Naive thymus-derived CD8-positive, alpha-beta T cell (primary cell): ENCODE data around the gene ALDH2. TPM values are rescaled to one million over a fixed set of nuclear protein-coding genes. Genes with fewer than 3 reads are reported as not detected.

Source experiments
- ATAC-seq, 2 donors: fragments of 150-1000 bp; cut with Tn5 transposase in 1 of 2; sonication (Bioruptor Pico), chemical (Tn5 transposase) in 1 of 2; 1 replicate in 1 of 2; 2 replicates in 1 of 2; pipeline ENCODE4 v1.10.0; 2021; ENCODE audit warnings: mild to moderate bottlenecking in 2 of 2, moderate library complexity in 2 of 2
- POLR2A ChIA-PET: fragments of 350-600 bp; sonication (Branson Sonifier 250); formaldehyde crosslinking; loops from one replicate; lab custom pipeline; 2021; ENCODE audit warnings: antibody characterized with exemption; lab: Charles Lee
- DNase-seq, 10 donors: peaks; one replicate each; pipeline versions ENCODE4 v3.0.0 to v3.0.0-alpha.2; 2020 to 2022
- H3K27ac Mint-ChIP-seq, 10 donors: one replicate each; pipeline ENCODE4 v1.8.0; 2020 to 2022; ENCODE audit warnings: mild to moderate bottlenecking in 10 of 10, mixed read lengths in 10 of 10, moderate library complexity in 4 of 10, inconsistent platforms in 1 of 10
- H3K27me3 Mint-ChIP-seq, 5 donors: one replicate each; pipeline ENCODE4 v1.8.0; 2021 to 2022; ENCODE audit warnings: mixed read lengths in 5 of 5
- H3K36me3 Mint-ChIP-seq, 3 donors: one replicate each; pipeline ENCODE4 v1.8.0; 2020 to 2022; ENCODE audit warnings: mixed read lengths in 3 of 3, mild to moderate bottlenecking in 2 of 3, inconsistent platforms in 1 of 3
- H3K4me1 Mint-ChIP-seq, 4 donors: one replicate each; pipeline ENCODE4 v1.8.0; 2021 to 2022; ENCODE audit warnings: mixed read lengths in 4 of 4
- H3K4me3 Mint-ChIP-seq, 10 donors: one replicate each; pipeline ENCODE4 v1.8.0; 2020 to 2022; ENCODE audit warnings: mild to moderate bottlenecking in 10 of 10, mixed read lengths in 10 of 10, moderate library complexity in 6 of 10, inconsistent platforms in 1 of 10
- H3K9me3 Mint-ChIP-seq, 9 donors: one replicate each; pipeline ENCODE4 v1.8.0; 2020 to 2022; ENCODE audit warnings: mixed read lengths in 9 of 9, mild to moderate bottlenecking in 3 of 9, inconsistent platforms in 1 of 9, moderate library complexity in 1 of 9
- microRNA-seq: library from miRNA; unstranded; fragments of <30 nt; microRNA quantifications from one replicate; pipeline ENCODE4 v1.2.0, GENCODE V29; 2022; ENCODE audit warnings: borderline microRNAs expressed
- polyA plus RNA-seq, 3 donors: library from polyadenylated mRNA; unstranded; fragments of 300-500 nt; fragmentation: Illumina TruSeq; gene quantifications; one replicate each; pipeline ENCODE4 v1.2.3, GENCODE V29; 2021
- total RNA-seq, 8 experiments: library from RNA in 2 of 8; stranded (reverse) in 2 of 8; gene quantifications; one replicate each; pipeline ENCODE4 v1.2.3 and lab custom pipeline; 2021 to 2026

ALDH2 gene
- total and polyA plus RNA-seq, 5 experiments from 2014 or later = 0.73 to 3.9 (median 1.3) TPM

- peaks cover 0 to 30% (median 16%) of the 10 kb centered on the region in 3 donors for H3K36me3 Mint-ChIP-seq
- H3K27ac Mint-ChIP-seq = peak overlapping the region; percentile 96 to 100 (median 99)
- H3K27me3 Mint-ChIP-seq = peaks cover 0 to 3% (median 0%) of the 10 kb centered on the region in 5 donors
- ATAC-seq (no peak), DNase-seq (no peak)
- POLR2A ChIA-PET = interaction anchor here (0.5 to 2.3 kb wide), 9 partner anchors 15 to 268 kb away, joined by 3 to 14 read pairs (median 4); partner anchors contain the start of genes ACAD10, BRAP, ERP29 and TMEM116
- H3K4me1 Mint-ChIP-seq = peaks cover 27 to 68% (median 59%) of the 10 kb centered on the region in 4 donors
- peak overlapping the region; percentile 94 to 99 (median 97) for H3K4me3 Mint-ChIP-seq
- peaks cover 0 to under 1% (median 0%) of the 10 kb centered on the region in 9 donors for H3K9me3 Mint-ChIP-seq
Observed at GRCh38 chr12:111841236-111841749, 74.6 kb downstream of the ALDH2 start.

- H3K9me3 Mint-ChIP-seq = no peaks in the 10 kb centered on the region
- DNase-seq = peak; percentile 93 to 99 (median 98)
Observed at GRCh38 chr12:111841750-111842555, 75.2 kb downstream of the ALDH2 start, which contains the start of gene MAPKAPK5. Gene MAPKAPK5, plus strand, starts transcription at chr12:111842228. Its CDS starts 506 bp downstream, at chr12:111842734.

GRCh38 chr12:111842556-111843396, 76.0 kb downstream of the ALDH2 start:
- Mint-ChIP-seq H3K27me3 (peaks cover 0 to 3% (median 0%) of the 10 kb centered on the region in 5 donors), H3K9me3 (no peaks in the 10 kb centered on the region), H3K4me3 (peak overlapping the region; percentile 85 to 97 (median 94)), H3K4me1 (peaks cover 24 to 77% (median 65%) of the 10 kb centered on the region in 4 donors), H3K27ac (peak overlapping the region; percentile 83 to 98 (median 96)), H3K36me3 (peaks cover 0 to 42% (median 19%) of the 10 kb centered on the region in 3 donors)
- POLR2A ChIA-PET = interaction anchor here (0.6 to 2.3 kb wide), 12 partner anchors 13 to 266 kb away, joined by 3 to 14 read pairs (median 4); partner anchors contain the start of genes ACAD10, BRAP, ERP29 and TMEM116
- DNase-seq = peak in 3 of 10 donors; percentile 19 to 67 (median 38)
- ATAC-seq = peak; percentile 25 to 33

More at GRCh38 chr12:111841750-111842555, 75.2 kb downstream of the ALDH2 start, which contains the start of gene MAPKAPK5:
- Mint-ChIP-seq H3K36me3 (peaks cover 0 to 37% (median 16%) of the 10 kb centered on the region in 3 donors), H3K4me1 (peaks cover 24 to 70% (median 60%) of the 10 kb centered on the region in 4 donors), H3K27ac (peak within 1 kb of the TSS; percentile 96 to 100 (median 99)), H3K27me3 (peaks cover 0 to 3% (median 0%) of the 10 kb centered on the region in 5 donors), H3K4me3 (peak within 1 kb of the TSS; percentile 94 to 99 (median 97))
- peak; percentile 89 to 91 for ATAC-seq
- POLR2A ChIA-PET = interaction anchor here (0.6 to 2.3 kb wide), 13 partner anchors 13 to 267 kb away, joined by 3 to 14 read pairs (median 4); partner anchors contain the start of genes ACAD10, BRAP, ERP29 and TMEM116

- Mint-ChIP-seq H3K4me3 (no peak overlapping the region), H3K9me3 (peaks cover 0 to 3% (median 0%) of the 10 kb centered on the region in 9 donors), H3K27ac (peak overlapping the region in 2 of 10 donors; percentile 33 to 37), H3K27me3 (peaks cover 0 to 3% (median 0%) of the 10 kb centered on the region in 5 donors), H3K36me3 (peaks cover 0 to 45% (median 16%) of the 10 kb centered on the region in 3 donors), H3K4me1 (peaks cover 14 to 60% (median 52%) of the 10 kb centered on the region in 4 donors)
- POLR2A ChIA-PET = interaction anchor here (0.6 kb wide), 1 partner anchor 28 kb away, joined by 3 read pairs; no protein-coding TSS in a partner anchor
- no peak for ATAC-seq
- DNase-seq = no peak
Observed at GRCh38 chr12:111846016-111846415, 79.3 kb downstream of the ALDH2 start.

GRCh38 chr12:111850526-111850925, 83.8 kb downstream of the ALDH2 start:
- Mint-ChIP-seq H3K27me3 (no peaks in the 10 kb centered on the region), H3K36me3 (peaks cover 0 to 59% (median 23%) of the 10 kb centered on the region in 3 donors), H3K27ac (peak overlapping the region in 3 of 10 donors; percentile 9 to 43 (median 37)), H3K4me3 (no peak overlapping the region), H3K9me3 (peaks cover 0 to 3% (median 0%) of the 10 kb centered on the region in 9 donors), H3K4me1 (peaks cover 13 to 52% (median 42%) of the 10 kb centered on the region in 4 donors)
- POLR2A ChIA-PET = no interaction called here
- DNase-seq (no peak), ATAC-seq (no peak)

- Mint-ChIP-seq H3K4me3 (peak overlapping the region in 1 of 10 donors; percentile 15), H3K27ac (peak overlapping the region in 1 of 10 donors; percentile 84), H3K9me3 (peaks cover 0 to 2% (median 0%) of the 10 kb centered on the region in 9 donors), H3K36me3 (peaks cover 0 to 29% (median 5%) of the 10 kb centered on the region in 3 donors), H3K27me3 (no peaks in the 10 kb centered on the region), H3K4me1 (peaks cover 24 to 60% (median 39%) of the 10 kb centered on the region in 4 donors)
- DNase-seq = no peak
- POLR2A ChIA-PET = interaction anchor here (0.6 to 0.7 kb wide), 2 partner anchors 13 to 582 kb away, joined by 4 to 6 read pairs; no protein-coding TSS in a partner anchor
- ATAC-seq = no peak
Observed at GRCh38 chr12:111858186-111858585, 91.5 kb downstream of the ALDH2 start.

- ATAC-seq = no peak
- DNase-seq = no peak
- no peaks in the 10 kb centered on the region for H3K9me3 Mint-ChIP-seq
- H3K4me3 Mint-ChIP-seq = no peak overlapping the region
- peaks cover 24 to 63% (median 39%) of the 10 kb centered on the region in 4 donors for H3K4me1 Mint-ChIP-seq
- no peaks in the 10 kb centered on the region for H3K27me3 Mint-ChIP-seq
- POLR2A ChIA-PET = interaction anchor here (0.7 to 1.4 kb wide), 2 partner anchors 14 to 17 kb away, joined by 4 to 6 read pairs; partner anchors contain the start of gene MAPKAPK5
- peaks cover 0 to 32% (median 5%) of the 10 kb centered on the region in 3 donors for H3K36me3 Mint-ChIP-seq
- H3K27ac Mint-ChIP-seq = no peak overlapping the region
Observed at GRCh38 chr12:111858778-111859177, 92.0 kb downstream of the ALDH2 start.

GRCh38 chr12:111864913-111865312, 98.2 kb downstream of the ALDH2 start:
- DNase-seq (no peak), ATAC-seq (no peak)
- H3K9me3 Mint-ChIP-seq = no peaks in the 10 kb centered on the region
- peaks cover 0 to 59% (median 12%) of the 10 kb centered on the region in 3 donors for H3K36me3 Mint-ChIP-seq
- H3K27ac Mint-ChIP-seq = peak overlapping the region in 1 of 10 donors; percentile 37
- POLR2A ChIA-PET = no interaction called here
- no peak overlapping the region for H3K4me3 Mint-ChIP-seq
- H3K4me1 Mint-ChIP-seq = peaks cover 9 to 24% (median 13%) of the 10 kb centered on the region in 4 donors
- H3K27me3 Mint-ChIP-seq = no peaks in the 10 kb centered on the region

Small RNAs within 50 kb of the gene (microRNA-seq; reads per million reads assigned to microRNA genes)
- not detected for gene MIR6761

Other genes with a start within 250 kb of the ALDH2 start
- gene ATXN2, start 167.6 kb upstream of the ALDH2 start, total RNA-seq = 10 to 100 TPM; 62.5 to 63.0 TPM
- gene ATXN2, start 167.6 kb upstream of the ALDH2 start, polyA plus RNA-seq = 10 to 100 TPM; 14.5 to 27.4 (median 18.1) TPM
- 10 to 100 TPM; 24.9 to 26.7 TPM for gene BRAP, start 81.0 kb upstream of the ALDH2 start, total RNA-seq
- 10 to 100 TPM; 17.8 to 25.1 (median 20.4) TPM for gene BRAP, start 81.0 kb upstream of the ALDH2 start, polyA plus RNA-seq
- 10 to 100 TPM; 57.3 to 62.2 TPM for gene ACAD10, start 80.9 kb upstream of the ALDH2 start, total RNA-seq
- gene ACAD10, start 80.9 kb upstream of the ALDH2 start, polyA plus RNA-seq = 10 to 100 TPM in 2 of 3 donors, 1 to 10 TPM in 1; 9.4 to 12.9 (median 10.1) TPM
- gene MAPKAPK5, start 75.3 kb downstream of the ALDH2 start, total RNA-seq = 10 to 100 TPM; 76.4 to 80.6 TPM
- 10 to 100 TPM; 25.8 to 54.2 (median 33.5) TPM for gene MAPKAPK5, start 75.3 kb downstream of the ALDH2 start, polyA plus RNA-seq
- 10 to 100 TPM; 28.7 to 30.9 TPM for gene TMEM116, start 246.2 kb downstream of the ALDH2 start, total RNA-seq
- gene TMEM116, start 246.2 kb downstream of the ALDH2 start, polyA plus RNA-seq = 10 to 100 TPM; 12.0 to 15.6 (median 14.0) TPM
- gene ERP29, start 246.5 kb downstream of the ALDH2 start, total RNA-seq = 100 to 1,000 TPM; 161 to 162 TPM
- gene ERP29, start 246.5 kb downstream of the ALDH2 start, polyA plus RNA-seq = 100 to 1,000 TPM; 181 to 199 (median 190) TPM